OCI-LY3 (cell line): ENCODE data around the gene PCSK5.

Experiments
- H2AFZ ChIP-seq: fragments of 200-600, 300-600 bp; shearing (Covaris generic); 2 replicates; pipeline ENCODE4 v1.6.0; 2014; ENCODE audit warnings: antibody characterized with exemption, low read depth, low read length
- H3K27ac ChIP-seq: fragments of 200-600, 300-600 bp; sonication (generic); 2 replicates; pipeline ENCODE4 v1.5.1; 2014; ENCODE audit warnings: mild to moderate bottlenecking, low read length, moderate library complexity, mixed read lengths
- H3K27me3 ChIP-seq: fragments of 200-600, 300-600 bp; sonication (generic); 2 replicates; pipeline ENCODE4 v1.6.1; 2014; ENCODE audit warnings: low read depth, low read length, mixed read lengths
- H3K36me3 ChIP-seq: fragments of 200-600, 300-600 bp; sonication (generic); replicated peaks from 2 replicates; pipeline ENCODE3; 2014; ENCODE audit warnings: low read depth, low read length, mixed read lengths
- H3K4me1 ChIP-seq: fragments of 300-600, 200-600 bp; sonication (generic); 2 replicates; pipeline ENCODE4 v1.6.1; 2014; ENCODE audit warnings: low read length, mixed read lengths
- H3K4me2 ChIP-seq: fragments of 200-600, 300-600 bp; sonication (generic); 2 replicates; pipeline ENCODE4 v1.6.1; 2014; ENCODE audit warnings: low read length, mixed read lengths
- H3K4me3 ChIP-seq: fragments of 300-600, 200-600 bp; sonication (generic); 2 replicates; pipeline ENCODE4 v1.5.1; 2014; ENCODE audit warnings: antibody characterized with exemption, mild to moderate bottlenecking, low read length, moderate library complexity
- H3K79me2 ChIP-seq: fragments of 300-600, 200-600 bp; shearing (Covaris generic); 2 replicates; pipeline ENCODE4 v1.6.1; 2014; ENCODE audit warnings: mild to moderate bottlenecking, low read length, mixed read lengths
- H3K9ac ChIP-seq: fragments of 300-600, 200-600 bp; shearing (Covaris generic); 2 replicates; pipeline ENCODE4 v1.6.0; 2014; ENCODE audit warnings: mild to moderate bottlenecking, low read length, moderate library complexity
- H3K9me3 ChIP-seq: fragments of 200-600, 300-600 bp; shearing (Covaris generic); 2 replicates; pipeline ENCODE4 v1.6.1; 2014; ENCODE audit warnings: low read length, mixed read lengths; ENCODE audit not compliant: insufficient read depth
- H4K20me1 ChIP-seq: fragments of 200-600, 300-600 bp; sonication (generic); 2 replicates; pipeline ENCODE4 v1.6.1; 2016; ENCODE audit warnings: low read length, mixed read lengths; ENCODE audit not compliant: insufficient read depth
- CTCF ChIP-seq: fragments of 200-600, 300-600 bp; sonication (generic); IDR thresholded peaks from 2 replicates; pipeline ENCODE4 v1.5.1; 2014; ENCODE audit warnings: antibody characterized with exemption, low read length, low read depth
- EZH2phosphoT487 ChIP-seq: fragments of 200-600 bp; shearing (Covaris generic); IDR thresholded peaks from 2 replicates; pipeline ENCODE4 v1.6.1; 2018; ENCODE audit warnings: antibody characterized with exemption, mixed run types, low read depth

PCSK5 gene

GRCh38 chr9:76271755-76272154, 381.3 kb downstream of the PCSK5 start:
- Histone ChIP-seq H3K27ac (no peak overlapping the region), H3K9me3 (no peaks in the 10 kb centered on the region), H3K4me1 (peaks cover 11% of the 10 kb centered on the region), H2AFZ (no peak overlapping the region), H3K4me3 (no peak overlapping the region), H4K20me1 (no peaks in the 10 kb centered on the region), H3K4me2 (no peak overlapping the region), H3K36me3 (no peaks in the 10 kb centered on the region), H3K79me2 (no peaks in the 10 kb centered on the region), H3K27me3 (no peaks in the 10 kb centered on the region; the same call in 1 of the 2 replicates), H3K9ac (no peak overlapping the region)
- TF ChIP-seq EZH2phosphoT487 (no peak), CTCF (no peak)

DNA sequence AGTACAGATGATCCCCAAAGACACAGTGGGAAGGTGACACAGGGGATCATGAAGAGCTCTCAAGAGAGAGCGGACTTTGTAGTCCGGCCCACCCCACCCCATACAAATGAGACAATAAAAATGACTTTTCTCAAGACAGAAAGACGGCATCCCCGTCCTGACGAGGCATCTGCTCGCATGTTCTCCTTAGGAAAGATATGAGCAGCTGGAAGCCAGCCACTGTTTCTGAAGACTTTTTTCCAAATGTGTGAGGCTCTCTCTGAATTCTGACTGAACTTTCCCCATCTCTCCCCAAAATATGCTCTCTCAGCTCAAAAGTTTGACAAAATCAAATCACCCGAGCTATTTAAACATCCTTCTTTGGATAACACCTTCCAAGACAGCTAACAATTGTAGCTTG, 398.6 kb downstream of the PCSK5 start:
- H4K20me1 ChIP-seq: no peaks in the 10 kb centered on the region

GRCh38 chr9:76289703-76290102, 399.2 kb downstream of the PCSK5 start:
- no peak overlapping the region for H2AFZ ChIP-seq
- no peaks in the 10 kb centered on the region for H3K79me2 ChIP-seq
- no peak overlapping the region for H3K9ac ChIP-seq
- H3K27ac ChIP-seq: no peak overlapping the region
- H3K36me3 ChIP-seq: no peaks in the 10 kb centered on the region
- no peaks in the 10 kb centered on the region for H3K9me3 ChIP-seq
- TF ChIP-seq CTCF: no peak
- no peak for TF ChIP-seq EZH2phosphoT487
- no peak overlapping the region for H3K4me2 ChIP-seq
- no peak overlapping the region for H3K4me3 ChIP-seq
- peaks cover 15% of the 10 kb centered on the region for H3K27me3 ChIP-seq
- no peaks in the 10 kb centered on the region for H3K4me1 ChIP-seq
- no peaks in the 10 kb centered on the region for H4K20me1 ChIP-seq

More for the DNA sequence above, 398.6 kb downstream of the PCSK5 start:
- Histone ChIP-seq H3K4me1 (no peaks in the 10 kb centered on the region), H3K79me2 (no peaks in the 10 kb centered on the region), H3K9me3 (no peaks in the 10 kb centered on the region), H3K9ac (no peak overlapping the region), H3K4me3 (no peak overlapping the region), H3K36me3 (no peaks in the 10 kb centered on the region), H3K27me3 (peaks cover 15% of the 10 kb centered on the region), H2AFZ (no peak overlapping the region), H3K27ac (no peak overlapping the region), H3K4me2 (no peak overlapping the region)
- TF ChIP-seq CTCF (no peak), EZH2phosphoT487 (no peak)

DNA sequence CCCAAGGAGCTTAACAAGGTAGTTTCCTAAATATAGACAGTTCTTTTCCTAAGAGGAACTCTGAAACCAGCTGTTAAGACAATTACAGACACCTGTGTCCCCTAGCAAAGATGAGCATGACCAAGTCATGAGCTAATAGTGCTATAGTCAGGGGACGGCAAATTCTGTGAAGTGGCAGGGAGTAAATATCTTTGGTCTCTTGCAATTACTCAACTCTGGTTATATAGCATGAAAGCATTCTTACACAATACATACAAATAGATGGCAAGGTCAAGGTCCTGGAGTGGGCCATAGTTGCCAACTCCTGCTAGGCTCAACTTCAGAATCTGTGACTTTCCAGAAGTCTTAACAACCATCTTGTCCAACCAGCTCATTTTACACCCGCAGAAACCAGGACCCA, 400.1 kb downstream of the PCSK5 start:
- no peak overlapping the region for H3K4me2 ChIP-seq
- no peaks in the 10 kb centered on the region for H4K20me1 ChIP-seq
- H3K9me3 ChIP-seq: no peaks in the 10 kb centered on the region
- no peaks in the 10 kb centered on the region for H3K4me1 ChIP-seq
- no peak overlapping the region for H3K9ac ChIP-seq
- no peaks in the 10 kb centered on the region for H3K36me3 ChIP-seq
- H3K4me3 ChIP-seq: no peak overlapping the region
- no peaks in the 10 kb centered on the region for H3K79me2 ChIP-seq
- H3K27ac ChIP-seq: no peak overlapping the region
- TF ChIP-seq CTCF (no peak), EZH2phosphoT487 (no peak)
- H2AFZ ChIP-seq: no peak overlapping the region
- peaks cover 15% of the 10 kb centered on the region for H3K27me3 ChIP-seq
